GM13976 (cell line): ENCODE measurements around the gene DIO2.
A peak's percentile ranks its signal among the peaks of the same experiment; 100 is the strongest.

Experiments used
- DNase-seq: peaks from one replicate; pipeline ENCODE4 v3.0.0; 2012; ENCODE audit warnings: low spot score
- CTCF ChIP-seq: IDR thresholded peaks from 2 replicates; pipeline ENCODE4 v1.5.1; 2012; ENCODE audit warnings: borderline replicate concordance, mild to moderate bottlenecking; ENCODE audit not compliant: insufficient read depth; ENCODE audit errors: extremely low read depth, missing control alignments, control extremely low read depth
- in situ Hi-C: fragments of 300-500 bp; cut with MboI; formaldehyde crosslinking; loops from one replicate; pipeline ENCODE4 v1.12.0; 2022; ENCODE audit warnings: low sequenced_read_pairs, mixed read lengths, inconsistent platforms; ENCODE audit not compliant: unreplicated experiment

Gene DIO2

GRCh38 chr14:80223696-80224465 is 12.6 kb upstream of the DIO2 start:
- no peak for DNase-seq
- in situ Hi-C loops = loop anchor here (25.0 kb wide), 1 partner anchor 638 kb away; no protein-coding TSS in a partner anchor
- TF ChIP-seq CTCF = no peak

GRCh38 chr14:80216818-80217217 is 5.5 kb upstream of the DIO2 start:
- DNase-seq = no peak
- in situ Hi-C loops = loop anchor here (25.0 kb wide), 1 partner anchor 645 kb away; no protein-coding TSS in a partner anchor

GRCh38 chr14:80215756-80216581 is 4.7 kb upstream of the DIO2 start:
- no peak for DNase-seq
- TF ChIP-seq CTCF = no peak
- in situ Hi-C loops = loop anchor here (25.0 kb wide), 1 partner anchor 646 kb away; no protein-coding TSS in a partner anchor

More at GRCh38 chr14:80216818-80217217, 5.5 kb upstream of the DIO2 start:
- TF ChIP-seq CTCF = no peak

GRCh38 chr14:80215081-80215480 is 3.8 kb upstream of the DIO2 start:
- in situ Hi-C loops = loop anchor here (25.0 kb wide), 1 partner anchor 647 kb away; no protein-coding TSS in a partner anchor
- no peak for TF ChIP-seq CTCF
- no peak for DNase-seq

- peak; percentile 24 for DNase-seq
- peak; percentile 36 for TF ChIP-seq CTCF
- in situ Hi-C loops = loop anchor here (25.0 kb wide), 1 partner anchor 649 kb away; no protein-coding TSS in a partner anchor
These were observed 2.3 kb upstream of the DIO2 start for GRCh38 chr14:80213602-80214001.

- DNase-seq = peak; percentile 25
- TF ChIP-seq CTCF = no peak
- in situ Hi-C loops = loop anchor here (25.0 kb wide), 1 partner anchor 650 kb away; no protein-coding TSS in a partner anchor
These were observed 706 bp upstream of the DIO2 start for GRCh38 chr14:80212023-80212397.
